ENCODE measurements around the gene CC2D1A. TPM values are rescaled to one million over a fixed set of nuclear protein-coding genes. Genes with fewer than 3 reads are reported as not detected.

CC2D1A gene
- polyA plus RNA-seq, 1 experiment: 13.1 TPM

DNA sequence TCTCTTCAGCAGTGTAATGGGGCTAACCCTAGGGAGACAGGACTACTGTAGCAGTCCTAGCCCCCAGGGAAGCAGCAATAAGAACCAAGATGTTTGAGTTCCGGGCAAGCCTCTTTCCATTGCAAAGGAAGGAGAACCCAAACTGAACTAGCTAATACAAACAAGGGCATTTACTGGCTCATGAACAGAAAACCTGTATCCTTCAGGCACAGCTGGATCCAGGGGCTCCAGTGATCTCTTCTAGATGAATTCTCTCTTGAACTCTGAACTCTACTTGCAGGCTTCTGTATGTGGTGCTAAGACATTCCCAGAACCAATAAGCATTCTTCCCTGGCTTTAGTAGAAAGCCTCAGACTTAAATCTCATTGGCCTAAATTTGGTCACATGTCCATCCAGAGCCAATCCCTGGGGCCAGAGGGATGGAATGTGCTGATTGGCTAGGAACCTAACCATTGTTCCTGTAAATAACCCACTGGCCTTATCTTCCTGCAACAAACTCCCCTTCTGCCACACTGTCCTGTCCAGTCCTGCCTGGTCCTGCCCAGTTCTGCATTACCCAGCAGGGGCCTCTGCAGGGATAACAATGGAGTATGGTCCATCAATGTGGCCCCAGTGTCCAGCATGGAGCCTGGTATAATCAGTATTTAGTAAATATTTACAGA lies 36.2 kb downstream of the CC2D1A start:
- Histone ChIP-seq H3K36me3 (ENCODE audit: control insufficient read depth, insufficient read depth, low read length) (no peaks in the 10 kb centered on the region), H3K4me3 (ENCODE audit: low read depth, low read length) (no peak overlapping the region), H3K27me3 (ENCODE audit: control insufficient read depth, insufficient read depth, low read length) (no peaks in the 10 kb centered on the region)
- no peak for DNase-seq (ENCODE audit: low read depth)
- TF ChIP-seq, protein P1, sequence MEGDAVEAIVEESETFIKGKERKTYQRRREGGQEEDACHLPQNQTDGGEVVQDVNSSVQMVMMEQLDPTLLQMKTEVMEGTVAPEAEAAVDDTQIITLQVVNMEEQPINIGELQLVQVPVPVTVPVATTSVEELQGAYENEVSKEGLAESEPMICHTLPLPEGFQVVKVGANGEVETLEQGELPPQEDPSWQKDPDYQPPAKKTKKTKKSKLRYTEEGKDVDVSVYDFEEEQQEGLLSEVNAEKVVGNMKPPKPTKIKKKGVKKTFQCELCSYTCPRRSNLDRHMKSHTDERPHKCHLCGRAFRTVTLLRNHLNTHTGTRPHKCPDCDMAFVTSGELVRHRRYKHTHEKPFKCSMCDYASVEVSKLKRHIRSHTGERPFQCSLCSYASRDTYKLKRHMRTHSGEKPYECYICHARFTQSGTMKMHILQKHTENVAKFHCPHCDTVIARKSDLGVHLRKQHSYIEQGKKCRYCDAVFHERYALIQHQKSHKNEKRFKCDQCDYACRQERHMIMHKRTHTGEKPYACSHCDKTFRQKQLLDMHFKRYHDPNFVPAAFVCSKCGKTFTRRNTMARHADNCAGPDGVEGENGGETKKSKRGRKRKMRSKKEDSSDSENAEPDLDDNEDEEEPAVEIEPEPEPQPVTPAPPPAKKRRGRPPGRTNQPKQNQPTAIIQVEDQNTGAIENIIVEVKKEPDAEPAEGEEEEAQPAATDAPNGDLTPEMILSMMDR (IDR thresholded peaks at IDR 0.05; ENCODE audit: insufficient read depth, low read depth, low read length): no peak
- POLR2A ChIA-PET: no interaction called here
- CTCF ChIA-PET: interaction anchor here (0.6 to 1.1 kb wide), 2 partner anchors 10 to 439 kb away, joined by 3 read pairs; partner anchors contain the start of gene ADGRE5

DNA sequence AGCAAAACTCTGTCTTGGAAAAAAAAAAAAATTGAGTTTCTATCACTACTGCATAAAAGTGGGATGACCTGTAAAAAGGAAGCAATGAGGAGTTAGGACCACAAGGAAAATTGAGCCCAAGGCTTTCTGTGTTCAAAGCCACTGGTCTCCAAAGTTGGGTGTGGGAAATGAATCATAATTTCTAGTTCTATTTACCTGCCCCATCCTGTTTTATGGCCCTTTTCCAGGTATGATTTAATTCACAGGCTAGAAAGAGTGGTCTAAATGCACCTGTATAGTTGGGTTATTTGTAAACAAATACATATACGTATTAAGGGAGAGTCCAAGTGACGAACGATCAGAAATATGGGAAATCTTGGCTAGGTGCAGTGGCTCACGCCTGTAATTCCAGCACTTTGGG lies 40.4 kb downstream of the CC2D1A start:
- ChIA-PET POLR2A (no interaction called here), CTCF (no interaction called here)
- H3K36me3 ChIP-seq (ENCODE audit: control insufficient read depth, insufficient read depth, low read length): no peaks in the 10 kb centered on the region
- no peaks in the 10 kb centered on the region for H3K27me3 ChIP-seq (ENCODE audit: control insufficient read depth, insufficient read depth, low read length)
- no peak for DNase-seq (ENCODE audit: low read depth)
- H3K4me3 ChIP-seq (ENCODE audit: low read depth, low read length): no peak overlapping the region
- TF ChIP-seq, protein P1 (IDR thresholded peaks at IDR 0.05; ENCODE audit: insufficient read depth, low read depth, low read length): no peak

DNA sequence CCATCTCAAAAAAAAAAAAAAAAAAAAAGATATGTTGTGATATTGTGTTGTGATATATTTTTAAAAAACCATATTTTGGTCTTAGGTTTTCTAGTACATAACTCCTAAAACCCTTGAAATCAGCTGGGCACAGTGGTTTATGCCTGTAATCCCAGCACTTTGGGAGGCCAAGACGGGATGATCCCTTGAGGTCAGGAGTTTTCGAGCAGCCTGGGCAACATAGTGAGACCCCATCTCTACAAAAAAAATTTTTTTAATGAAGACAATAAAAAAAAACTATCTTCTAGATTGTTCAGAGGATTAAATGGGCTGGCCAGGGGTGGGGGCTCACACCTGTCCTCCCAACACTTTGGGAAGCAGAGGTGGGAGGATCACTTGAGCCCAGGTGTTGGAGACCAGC lies 45.0 kb downstream of the CC2D1A start:
- ChIA-PET CTCF (interaction anchor here (3.9 kb wide), 1 partner anchor 12 kb away, joined by 18 read pairs; the partner anchor contains the start of gene PODNL1), POLR2A (no interaction called here)
- TF ChIP-seq, protein P1 (IDR thresholded peaks at IDR 0.05; ENCODE audit: insufficient read depth, low read depth, low read length): no peak
- no peak for DNase-seq (ENCODE audit: low read depth)
- Histone ChIP-seq H3K4me3 (ENCODE audit: low read depth, low read length) (no peak overlapping the region), H3K36me3 (ENCODE audit: control insufficient read depth, insufficient read depth, low read length) (peaks cover 7% of the 10 kb centered on the region), H3K27me3 (ENCODE audit: control insufficient read depth, insufficient read depth, low read length) (no peaks in the 10 kb centered on the region)

DNA sequence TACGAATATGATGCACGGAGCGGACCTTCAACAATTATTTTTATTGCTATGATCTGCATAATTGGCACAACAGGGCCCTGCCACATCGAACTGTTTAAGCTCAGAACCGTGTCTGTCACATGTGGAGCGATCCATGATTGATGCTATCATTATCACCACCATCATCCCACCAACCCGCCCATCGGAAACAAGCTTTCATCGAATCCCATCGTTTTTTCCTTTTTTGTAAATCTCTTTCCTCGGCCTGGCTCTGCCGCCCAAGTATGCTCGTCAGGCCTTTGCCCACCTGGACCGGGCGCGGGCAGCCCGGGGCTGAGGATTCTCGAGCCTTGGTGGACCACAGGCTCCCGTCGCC lies 45.8 kb downstream of the CC2D1A start:
- DNase-seq (ENCODE audit: low read depth): no peak
- POLR2A ChIA-PET: interaction anchor here (0.5 kb wide), 1 partner anchor 21 kb away, joined by 4 read pairs; no protein-coding TSS in a partner anchor
- Histone ChIP-seq H3K36me3 (ENCODE audit: control insufficient read depth, insufficient read depth, low read length) (peaks cover 11% of the 10 kb centered on the region), H3K27me3 (ENCODE audit: control insufficient read depth, insufficient read depth, low read length) (no peaks in the 10 kb centered on the region), H3K4me3 (ENCODE audit: low read depth, low read length) (peak overlapping the region; percentile 45)
- CTCF ChIA-PET: interaction anchor here (1.6 to 3.9 kb wide), 4 partner anchors 13 to 121 kb away, joined by 3 to 18 read pairs (median 10); partner anchors contain the start of genes MISP3 and PODNL1
- TF ChIP-seq, protein P1 (IDR thresholded peaks at IDR 0.05; ENCODE audit: insufficient read depth, low read depth, low read length): no peak

DNA sequence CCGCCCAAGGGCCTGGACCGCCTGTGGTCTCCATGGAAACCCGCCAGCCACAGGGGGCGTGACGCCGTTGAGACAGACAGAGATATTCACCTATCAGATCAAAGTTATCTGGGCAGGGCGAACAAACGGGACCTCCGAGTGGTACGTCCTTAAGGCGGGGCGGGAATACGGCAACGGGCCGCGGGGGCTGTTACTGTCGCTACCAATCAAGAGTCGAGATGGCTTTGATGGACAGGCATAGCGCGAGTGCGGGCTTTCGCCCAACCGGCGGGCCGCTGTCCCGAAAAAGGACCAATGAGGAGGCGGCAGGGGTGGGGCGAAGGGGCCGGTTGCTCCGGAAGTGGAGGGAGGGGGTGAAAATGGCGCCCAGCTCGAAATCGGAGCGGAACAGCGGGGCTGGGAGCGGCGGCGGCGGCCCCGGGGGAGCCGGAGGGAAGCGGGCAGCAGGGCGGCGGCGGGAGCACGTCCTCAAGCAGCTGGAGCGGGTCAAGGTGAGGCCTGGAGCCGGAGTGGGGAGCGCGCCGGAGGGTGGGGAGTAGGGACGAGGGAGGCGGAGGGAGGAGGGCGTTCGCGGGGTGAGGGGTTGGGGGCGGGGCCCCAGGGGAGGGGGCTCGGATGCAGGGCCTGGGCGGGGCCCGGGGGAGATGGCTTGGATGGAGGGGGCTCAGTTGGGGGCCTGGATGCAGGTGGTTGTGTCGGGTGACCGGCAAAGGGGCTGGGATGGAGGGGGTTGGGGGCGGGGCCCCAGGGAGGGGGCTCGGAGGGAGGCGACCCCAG lies 46.3 kb downstream of the CC2D1A start, which contains the start of gene DCAF15:
DCAF15 (plus strand) TSS at position 356 of the 777 bp plus-strand sequence; CDS start at position 360, 4 bp downstream.
- CTCF ChIA-PET: interaction anchor here (0.9 to 3.9 kb wide), 8 partner anchors 14 to 123 kb away, joined by 3 to 18 read pairs (median 6); partner anchors contain the start of genes MISP3 and PODNL1
- DNase-seq (ENCODE audit: low read depth): peak; percentile 98
- POLR2A ChIA-PET: interaction anchor here (0.5 kb wide), 1 partner anchor 21 kb away, joined by 4 read pairs; no protein-coding TSS in a partner anchor
- H3K36me3 ChIP-seq (ENCODE audit: control insufficient read depth, insufficient read depth, low read length): peaks cover 14% of the 10 kb centered on the region
- H3K4me3 ChIP-seq (ENCODE audit: low read depth, low read length): peak within 1 kb of the TSS; percentile 91
- TF ChIP-seq, protein P1 (IDR thresholded peaks at IDR 0.05; ENCODE audit: insufficient read depth, low read depth, low read length): no peak
- H3K27me3 ChIP-seq (ENCODE audit: control insufficient read depth, insufficient read depth, low read length): no peaks in the 10 kb centered on the region

Measured in BJ (cell line).